SK-N-SH treated with all-trans-retinoic acid at 6 μM for 48 hours (cell line): ENCODE results near the gene COX5A.
"Not testable (repeated sequence)": the region's sequence is repeated elsewhere in the genome, so short reads cannot be mapped to it uniquely, and the experiment has no call there.

ENCODE experiments used
- ATAC-seq: fragments of 200-7000 bp; cut with Tn5 transposase; 3 replicates; pipeline ENCODE4 v1.9.1; 2020; ENCODE audit warnings: mild to moderate bottlenecking, moderate library complexity
- ARNTL ChIP-seq: fragments of 450-650 bp; formaldehyde crosslinking; IDR thresholded peaks from 2 replicates; pipeline ENCODE4 v1.5.0; 2020; ENCODE audit warnings: low read depth, mild to moderate bottlenecking, moderate library complexity, borderline replicate concordance
- BACH2 ChIP-seq: fragments of 250-450 bp; sonication (Bioruptor Pico); IDR thresholded peaks from 2 replicates; pipeline ENCODE4 v1.9.0; 2021; ENCODE audit warnings: mild to moderate bottlenecking, borderline replicate concordance
- CSDC2 ChIP-seq: fragments of 250-450 bp; sonication (Bioruptor Pico); IDR thresholded peaks from 2 replicates; pipeline ENCODE4 v1.5.0; 2020; ENCODE audit warnings: mild to moderate bottlenecking, moderate library complexity
- ESRRG ChIP-seq: fragments of 250-450 bp; sonication (Bioruptor Pico); IDR thresholded peaks from 2 replicates; pipeline ENCODE4 v1.6.1; 2021; ENCODE audit warnings: mild to moderate bottlenecking
- ISL1 ChIP-seq: fragments of 250-450 bp; sonication (Bioruptor Pico); IDR thresholded peaks from 2 replicates; pipeline ENCODE4 v2.1.2; 2022; ENCODE audit warnings: mild to moderate bottlenecking, moderate library complexity
- OSR1 ChIP-seq: fragments of 250-450 bp; sonication (Bioruptor Pico); IDR thresholded peaks from 2 replicates; pipeline ENCODE4 v1.8.0; 2022; ENCODE audit warnings: moderate library complexity, mild to moderate bottlenecking, inconsistent platforms
- PPARA ChIP-seq: fragments of 250-450 bp; sonication (Bioruptor Pico); IDR thresholded peaks from 2 replicates; pipeline ENCODE4 v1.5.0; 2020; ENCODE audit warnings: mild to moderate bottlenecking, borderline replicate concordance
- RARB ChIP-seq: fragments of 250-450 bp; sonication (Bioruptor Pico); IDR thresholded peaks from 2 replicates; pipeline ENCODE4 v1.8.0; 2021; ENCODE audit warnings: mild to moderate bottlenecking, moderate library complexity
- SNAI2 ChIP-seq: fragments of 250-450 bp; sonication (Bioruptor Pico); IDR thresholded peaks from 2 replicates; pipeline ENCODE4 v1.5.0; 2020; ENCODE audit warnings: mild to moderate bottlenecking, moderate library complexity
- TCF4 ChIP-seq: fragments of 250-450 bp; sonication (Bioruptor Pico); IDR thresholded peaks from 2 replicates; pipeline ENCODE4 v1.8.0; 2021; ENCODE audit warnings: mild to moderate bottlenecking, moderate library complexity, borderline replicate concordance
- TOX ChIP-seq: fragments of 250-450 bp; sonication (Bioruptor Pico); IDR thresholded peaks from 2 replicates; pipeline ENCODE4 v1.8.0; 2021; ENCODE audit warnings: mild to moderate bottlenecking, moderate library complexity, borderline replicate concordance
- ZFP3 ChIP-seq: fragments of 250-450 bp; sonication (Bioruptor Pico); IDR thresholded peaks from 2 replicates; pipeline ENCODE4 v1.5.0; 2020; ENCODE audit warnings: mild to moderate bottlenecking, moderate library complexity
- ZFP30 ChIP-seq: fragments of 450-650 bp; formaldehyde crosslinking; IDR thresholded peaks from 2 replicates; pipeline ENCODE4 v1.5.0; 2022; ENCODE audit warnings: mild to moderate bottlenecking, moderate library complexity
- ZNF565 ChIP-seq: fragments of 450-650 bp; formaldehyde crosslinking; conservative IDR thresholded peaks from 2 replicates; pipeline ENCODE4 v1.5.0; 2020; ENCODE audit warnings: low read depth, mild to moderate bottlenecking, moderate library complexity
- ZNF8 ChIP-seq: fragments of 450-650 bp; formaldehyde crosslinking; IDR thresholded peaks from 2 replicates; pipeline ENCODE4 v1.5.0; 2020; ENCODE audit warnings: mild to moderate bottlenecking, moderate library complexity
- TF ChIP-seq, protein P1 (sequence below): fragments of 250-450 bp; sonication (Bioruptor Pico); IDR thresholded peaks from 2 replicates; pipeline ENCODE4 v1.8.0; 2021; ENCODE audit warnings: low read depth, mild to moderate bottlenecking, moderate library complexity, borderline replicate concordance
- TF ChIP-seq, protein P2 (sequence below): fragments of 250-450 bp; sonication (Bioruptor Pico); IDR thresholded peaks from 2 replicates; pipeline ENCODE4 v1.5.1; 2020; ENCODE audit warnings: low read depth, mild to moderate bottlenecking, moderate library complexity
- TF ChIP-seq, protein P3 (sequence below): fragments of 250-450 bp; sonication (Bioruptor Pico); IDR thresholded peaks from 2 replicates; pipeline ENCODE4 v1.5.1; 2021; ENCODE audit warnings: mild to moderate bottlenecking, moderate library complexity
- TF ChIP-seq, protein P4 (sequence below): fragments of 250-450 bp; sonication (Bioruptor Pico); IDR thresholded peaks from 2 replicates; pipeline ENCODE4 v1.8.0; 2020; ENCODE audit warnings: mild to moderate bottlenecking, moderate library complexity, borderline replicate concordance

The COX5A gene

DNA sequence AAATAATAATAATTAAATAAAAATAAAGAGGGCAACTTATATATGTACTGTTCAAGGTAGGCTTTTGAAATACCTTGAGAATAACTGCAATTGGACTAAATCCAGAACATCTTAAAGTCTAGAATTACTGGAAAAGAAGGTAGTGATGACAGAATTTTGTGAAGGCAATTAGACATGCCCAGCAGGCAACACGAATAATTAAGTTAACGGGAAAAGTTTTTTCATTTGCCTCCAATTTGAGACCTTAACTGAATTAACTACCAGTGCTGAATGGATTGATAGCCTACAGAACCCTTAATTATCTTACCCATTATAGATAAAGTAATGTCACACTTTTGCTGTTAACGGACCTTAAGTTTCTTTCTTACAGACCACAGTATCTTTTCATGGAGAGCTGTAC lies 13.3 kb downstream of the COX5A start:
- ATAC-seq: no peak
- TF ChIP-seq, protein P1, sequence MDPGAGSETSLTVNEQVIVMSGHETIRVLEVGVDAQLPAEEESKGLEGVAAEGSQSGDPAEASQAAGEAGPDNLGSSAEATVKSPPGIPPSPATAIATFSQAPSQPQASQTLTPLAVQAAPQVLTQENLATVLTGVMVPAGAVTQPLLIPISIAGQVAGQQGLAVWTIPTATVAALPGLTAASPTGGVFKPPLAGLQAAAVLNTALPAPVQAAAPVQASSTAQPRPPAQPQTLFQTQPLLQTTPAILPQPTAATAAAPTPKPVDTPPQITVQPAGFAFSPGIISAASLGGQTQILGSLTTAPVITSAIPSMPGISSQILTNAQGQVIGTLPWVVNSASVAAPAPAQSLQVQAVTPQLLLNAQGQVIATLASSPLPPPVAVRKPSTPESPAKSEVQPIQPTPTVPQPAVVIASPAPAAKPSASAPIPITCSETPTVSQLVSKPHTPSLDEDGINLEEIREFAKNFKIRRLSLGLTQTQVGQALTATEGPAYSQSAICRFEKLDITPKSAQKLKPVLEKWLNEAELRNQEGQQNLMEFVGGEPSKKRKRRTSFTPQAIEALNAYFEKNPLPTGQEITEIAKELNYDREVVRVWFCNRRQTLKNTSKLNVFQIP: no peak
- TF ChIP-seq ZFP3 (CRISPR knock-in tag) (no peak), CSDC2 (CRISPR knock-in tag) (no peak), ISL1 (CRISPR knock-in tag) (no peak), ZNF565 (CRISPR knock-in tag) (no peak), BACH2 (no peak), ZFP30 (CRISPR knock-in tag) (no peak)
- TF ChIP-seq, protein P2, sequence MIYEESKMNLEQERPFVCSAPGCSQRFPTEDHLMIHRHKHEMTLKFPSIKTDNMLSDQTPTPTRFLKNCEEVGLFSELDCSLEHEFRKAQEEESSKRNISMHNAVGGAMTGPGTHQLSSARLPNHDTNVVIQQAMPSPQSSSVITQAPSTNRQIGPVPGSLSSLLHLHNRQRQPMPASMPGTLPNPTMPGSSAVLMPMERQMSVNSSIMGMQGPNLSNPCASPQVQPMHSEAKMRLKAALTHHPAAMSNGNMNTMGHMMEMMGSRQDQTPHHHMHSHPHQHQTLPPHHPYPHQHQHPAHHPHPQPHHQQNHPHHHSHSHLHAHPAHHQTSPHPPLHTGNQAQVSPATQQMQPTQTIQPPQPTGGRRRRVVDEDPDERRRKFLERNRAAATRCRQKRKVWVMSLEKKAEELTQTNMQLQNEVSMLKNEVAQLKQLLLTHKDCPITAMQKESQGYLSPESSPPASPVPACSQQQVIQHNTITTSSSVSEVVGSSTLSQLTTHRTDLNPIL (CRISPR knock-in tag): no peak
- TF ChIP-seq, protein P3, sequence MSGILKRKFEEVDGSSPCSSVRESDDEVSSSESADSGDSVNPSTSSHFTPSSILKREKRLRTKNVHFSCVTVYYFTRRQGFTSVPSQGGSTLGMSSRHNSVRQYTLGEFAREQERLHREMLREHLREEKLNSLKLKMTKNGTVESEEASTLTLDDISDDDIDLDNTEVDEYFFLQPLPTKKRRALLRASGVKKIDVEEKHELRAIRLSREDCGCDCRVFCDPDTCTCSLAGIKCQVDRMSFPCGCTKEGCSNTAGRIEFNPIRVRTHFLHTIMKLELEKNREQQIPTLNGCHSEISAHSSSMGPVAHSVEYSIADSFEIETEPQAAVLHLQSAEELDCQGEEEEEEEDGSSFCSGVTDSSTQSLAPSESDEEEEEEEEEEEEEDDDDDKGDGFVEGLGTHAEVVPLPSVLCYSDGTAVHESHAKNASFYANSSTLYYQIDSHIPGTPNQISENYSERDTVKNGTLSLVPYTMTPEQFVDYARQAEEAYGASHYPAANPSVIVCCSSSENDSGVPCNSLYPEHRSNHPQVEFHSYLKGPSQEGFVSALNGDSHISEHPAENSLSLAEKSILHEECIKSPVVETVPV (CRISPR knock-in tag): no peak

DNA sequence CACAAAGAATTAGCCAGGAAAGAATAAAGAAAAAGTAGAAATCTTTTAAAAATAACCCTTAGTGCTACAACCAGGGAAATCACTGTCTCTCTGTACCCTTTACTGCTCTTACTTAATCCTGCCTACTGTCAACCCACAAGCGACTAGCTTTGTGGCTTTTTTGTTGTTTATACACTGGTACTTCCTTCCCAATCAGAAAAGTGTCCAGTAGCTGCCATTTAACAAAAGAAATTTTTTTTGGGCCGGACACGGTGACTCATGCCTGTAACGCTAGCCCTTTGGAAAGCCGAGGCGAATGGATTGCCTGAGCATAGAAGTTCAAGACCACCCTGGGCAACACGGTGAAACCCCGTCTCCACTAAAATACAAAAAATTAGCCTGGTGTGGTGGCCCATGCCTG lies 17.4 kb downstream of the COX5A start:
- TF ChIP-seq, protein P1: no peak
- no peak for TF ChIP-seq OSR1 (CRISPR knock-in tag)
- no peak for TF ChIP-seq SNAI2 (CRISPR knock-in tag)
- TF ChIP-seq RARB (CRISPR knock-in tag): no peak
- TF ChIP-seq TOX (CRISPR knock-in tag): no peak
- TF ChIP-seq, protein P2 (CRISPR knock-in tag): no peak
- TF ChIP-seq TCF4 (CRISPR knock-in tag): no peak
- ATAC-seq: no peak

DNA sequence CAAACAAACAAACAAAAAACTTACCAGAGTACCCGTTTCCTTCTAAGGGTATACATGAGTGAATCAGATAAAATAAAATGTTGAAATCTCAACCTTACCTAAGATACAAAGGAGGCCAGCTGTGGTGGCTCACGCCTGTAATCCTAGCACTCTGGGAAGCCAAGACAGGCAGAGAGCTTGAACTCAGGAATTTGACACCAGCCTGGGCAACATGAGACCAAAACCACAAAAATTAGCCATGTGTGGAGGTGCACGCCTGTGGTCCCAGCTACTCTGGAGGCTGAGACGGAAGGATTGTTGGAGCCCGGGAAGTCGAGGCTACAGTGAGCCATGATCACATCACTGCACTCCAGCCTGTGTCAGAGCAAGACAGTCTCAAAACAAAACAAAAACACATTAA lies 20.2 kb downstream of the COX5A start:
- no peak for ATAC-seq
- no peak for TF ChIP-seq TCF4 (CRISPR knock-in tag)

DNA sequence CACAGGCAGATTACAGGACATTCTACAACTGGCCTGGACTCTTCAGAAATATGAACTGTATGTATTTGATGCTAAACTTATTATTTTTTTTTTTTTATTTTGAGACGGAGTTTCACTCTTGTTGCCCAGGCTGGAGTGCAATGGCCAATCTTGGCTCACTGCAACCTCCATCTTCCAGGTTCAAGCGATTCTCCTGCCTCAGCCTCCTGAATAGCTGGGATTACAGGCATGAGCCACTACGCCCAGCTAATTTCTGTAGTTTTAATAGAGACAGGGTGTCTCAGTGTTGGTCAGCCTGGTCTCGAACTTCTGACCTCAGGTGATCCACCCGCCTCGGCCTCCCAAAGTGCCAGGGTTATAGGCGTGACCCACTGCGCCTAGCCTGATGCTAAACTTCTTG lies 24.1 kb downstream of the COX5A start:
- not testable (repeated sequence) for ATAC-seq

DNA sequence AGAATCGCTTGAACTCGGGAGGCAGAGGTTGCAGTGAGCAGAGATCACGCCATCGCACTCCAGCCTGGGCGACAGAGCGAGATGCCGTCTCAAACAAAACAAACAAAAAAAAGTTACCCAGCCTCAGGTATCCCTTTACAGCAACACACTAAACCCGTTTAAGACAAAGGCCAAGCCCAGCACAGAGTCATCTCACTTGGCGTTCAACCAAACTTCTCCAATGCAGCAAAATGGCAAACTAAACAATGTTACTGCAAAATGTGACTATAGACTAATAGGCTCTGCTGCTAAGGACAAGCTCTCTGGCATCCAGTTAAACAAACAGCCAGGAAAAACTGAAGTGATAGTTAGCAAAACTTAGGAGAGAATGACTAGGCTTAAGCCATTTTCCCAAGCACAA lies 24.8 kb downstream of the COX5A start:
- no peak for ATAC-seq

More for the DNA sequence above, 24.8 kb downstream of the COX5A start:
- TF ChIP-seq, protein P3 (CRISPR knock-in tag): no peak
- TF ChIP-seq, protein P4, sequence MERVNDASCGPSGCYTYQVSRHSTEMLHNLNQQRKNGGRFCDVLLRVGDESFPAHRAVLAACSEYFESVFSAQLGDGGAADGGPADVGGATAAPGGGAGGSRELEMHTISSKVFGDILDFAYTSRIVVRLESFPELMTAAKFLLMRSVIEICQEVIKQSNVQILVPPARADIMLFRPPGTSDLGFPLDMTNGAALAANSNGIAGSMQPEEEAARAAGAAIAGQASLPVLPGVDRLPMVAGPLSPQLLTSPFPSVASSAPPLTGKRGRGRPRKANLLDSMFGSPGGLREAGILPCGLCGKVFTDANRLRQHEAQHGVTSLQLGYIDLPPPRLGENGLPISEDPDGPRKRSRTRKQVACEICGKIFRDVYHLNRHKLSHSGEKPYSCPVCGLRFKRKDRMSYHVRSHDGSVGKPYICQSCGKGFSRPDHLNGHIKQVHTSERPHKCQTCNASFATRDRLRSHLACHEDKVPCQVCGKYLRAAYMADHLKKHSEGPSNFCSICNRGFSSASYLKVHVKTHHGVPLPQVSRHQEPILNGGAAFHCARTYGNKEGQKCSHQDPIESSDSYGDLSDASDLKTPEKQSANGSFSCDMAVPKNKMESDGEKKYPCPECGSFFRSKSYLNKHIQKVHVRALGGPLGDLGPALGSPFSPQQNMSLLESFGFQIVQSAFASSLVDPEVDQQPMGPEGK (CRISPR knock-in tag): no peak
- TF ChIP-seq ARNTL (no peak), PPARA (CRISPR knock-in tag) (no peak), ESRRG (CRISPR knock-in tag) (no peak), OSR1 (CRISPR knock-in tag) (no peak), CSDC2 (CRISPR knock-in tag) (no peak), ZNF8 (no peak), TCF4 (CRISPR knock-in tag) (no peak), RARB (CRISPR knock-in tag) (no peak)
